PC-3 (cell line): Measurements from ENCODE around the gene ALKBH3. TPM values are rescaled to one million over a fixed set of nuclear protein-coding genes. Genes with fewer than 3 reads are reported as not detected.

ENCODE experiments used
- ATAC-seq: fragments of 200-7000 bp; cut with Tn5 transposase; 2 replicates; pipeline ENCODE4 v1.9.1; 2020; ENCODE audit warnings: mild to moderate bottlenecking, moderate library complexity
- BruUV-seq: library from RNA; stranded (reverse); fragments of 400-500 nt; replicated peaks from 2 replicates; lab custom pipeline; 2021; lab: Mats Ljungman, UMichigan
- CTCF ChIA-PET: fragments of 300-600 bp; sonication (Branson Sonifier 250); formaldehyde crosslinking; loops from one replicate; lab custom pipeline; 2022; ENCODE audit warnings: antibody characterized with exemption; lab: Charles Lee
- POLR2A ChIA-PET: fragments of 300-600 bp; sonication (Branson Sonifier 250); formaldehyde crosslinking; loops from one replicate; lab custom pipeline; 2022; ENCODE audit warnings: antibody characterized with exemption; ENCODE audit not compliant: unreplicated experiment; lab: Charles Lee
- DNase-seq: peaks from one replicate; pipeline ENCODE4 v3.0.0-alpha.2; 2015
- H2AFZ ChIP-seq: fragments of 300-600 bp; sonication (generic); 2 replicates; pipeline ENCODE4 v1.6.0; 2016; ENCODE audit warnings: antibody characterized with exemption, low read length
- H3F3A ChIP-seq: fragments of 300-600 bp; sonication (generic); one replicate; pipeline ENCODE4 v1.6.0; 2017; ENCODE audit warnings: antibody characterized with exemption, low read length, control low read depth, mild to moderate bottlenecking; ENCODE audit not compliant: unreplicated experiment
- H3K27ac ChIP-seq: fragments of 300-600 bp; sonication (generic); 2 replicates; pipeline ENCODE4 v1.5.1; 2016; ENCODE audit warnings: mild to moderate bottlenecking, low read length
- H3K27me3 ChIP-seq: fragments of 300-600 bp; sonication (generic); 2 replicates; pipeline ENCODE4 v1.6.1; 2016; ENCODE audit warnings: low read length, mixed read lengths
- H3K36me3 ChIP-seq: fragments of 300-600 bp; sonication (generic); 2 replicates; pipeline ENCODE4 v1.6.1; 2016; ENCODE audit warnings: low read depth, mixed run types, low read length, mixed read lengths
- H3K4me1 ChIP-seq: fragments of 300-600 bp; sonication (generic); 2 replicates; pipeline ENCODE4 v1.5.1; 2016; ENCODE audit warnings: low read length; ENCODE audit not compliant: insufficient read depth
- H3K4me2 ChIP-seq: fragments of 300-600 bp; sonication (generic); 2 replicates; pipeline ENCODE4 v1.6.0; 2016; ENCODE audit warnings: low read length
- H3K4me3 ChIP-seq: fragments of 300-600 bp; sonication (generic); 2 replicates; pipeline ENCODE4 v1.5.1; 2016; ENCODE audit warnings: mild to moderate bottlenecking, low read length, mixed read lengths
- H3K79me2 ChIP-seq: fragments of 300-600 bp; sonication (generic); 2 replicates; pipeline ENCODE4 v1.6.1; 2017; ENCODE audit warnings: low read length, mixed read lengths
- H3K9ac ChIP-seq: fragments of 300-600 bp; sonication (generic); 2 replicates; pipeline ENCODE4 v1.6.0; 2016; ENCODE audit warnings: mild to moderate bottlenecking, low read length
- H3K9me2 ChIP-seq: fragments of 300-600 bp; sonication (generic); replicated peaks from 2 replicates; pipeline ENCODE4 v1.6.1; 2016; ENCODE audit warnings: mixed run types, low read length, mixed read lengths
- H3K9me3 ChIP-seq: fragments of 300-600 bp; sonication (generic); 2 replicates; pipeline ENCODE4 v1.6.1; 2016; ENCODE audit warnings: low read length, mixed read lengths
- H4K20me1 ChIP-seq: fragments of 300-600 bp; sonication (generic); 2 replicates; pipeline ENCODE4 v1.6.1; 2016; ENCODE audit warnings: low read length, mixed read lengths
- CTCF ChIP-seq: fragments of 300-600 bp; sonication (generic); conservative IDR thresholded peaks from 2 replicates; pipeline ENCODE4 v1.5.1; 2017; ENCODE audit warnings: antibody characterized with exemption, low read depth, mild to moderate bottlenecking, low read length
- EZH2 ChIP-seq: fragments of 300-600 bp; sonication (generic); IDR thresholded peaks from one replicate; pipeline ENCODE4 v1.6.1; 2017; ENCODE audit warnings: antibody characterized with exemption, mild to moderate bottlenecking, low read length; ENCODE audit not compliant: unreplicated experiment
- EZH2phosphoT487 ChIP-seq: fragments of 300-600 bp; sonication (generic); IDR thresholded peaks from 2 replicates; pipeline ENCODE4 v1.6.1; 2018; ENCODE audit warnings: mild to moderate bottlenecking, antibody characterized with exemption, low read length, borderline replicate concordance
- intact Hi-C: fragments of 100-400 bp; cut with micrococcal nuclease; formaldehyde crosslinking; loops from 2 replicates; pipeline ENCODE4 v1.9.0; 2023
- total RNA-seq: library from RNA; depleted of rRNA; stranded (reverse); fragments of >200 nt; gene quantifications from 2 replicates; pipeline ENCODE4 v1.2.3, GENCODE V29; 2014

The ALKBH3 gene
- total RNA-seq, 1 experiment from 2014 or later = 55.5 TPM

GRCh38 chr11:43895601-43896000 lies 15.0 kb downstream of the ALKBH3 start:
- Histone ChIP-seq H3K79me2 (no peaks in the 10 kb centered on the region), H2AFZ (no peak overlapping the region), H3K36me3 (peaks cover 26% of the 10 kb centered on the region), H3K4me3 (no peak overlapping the region), H3K9me2 (no peaks in the 10 kb centered on the region), H3K4me2 (no peak overlapping the region), H3K4me1 (no peaks in the 10 kb centered on the region), H4K20me1 (no peaks in the 10 kb centered on the region), H3K27ac (no peak overlapping the region), H3K9me3 (no peaks in the 10 kb centered on the region), H3F3A (no peaks in the 10 kb centered on the region), H3K27me3 (no peaks in the 10 kb centered on the region), H3K9ac (no peak overlapping the region)
- intact Hi-C loops = loop anchor here (2.0 kb wide), 1 partner anchor 49 kb away; no protein-coding TSS in a partner anchor
- DNase-seq = no peak
- CTCF ChIA-PET = no interaction called here
- POLR2A ChIA-PET = no interaction called here
- BruUV-seq = no TSS peak
- no peak for TF ChIP-seq CTCF
- no peak for TF ChIP-seq EZH2phosphoT487
- TF ChIP-seq EZH2 = no peak
- ATAC-seq = no peak

GRCh38 chr11:43898574-43898973 lies 17.9 kb downstream of the ALKBH3 start:
- Histone ChIP-seq H3K4me2 (no peak overlapping the region), H3K27me3 (no peaks in the 10 kb centered on the region), H3K27ac (no peak overlapping the region), H3K9me3 (no peaks in the 10 kb centered on the region), H3K9me2 (no peaks in the 10 kb centered on the region), H3K9ac (no peak overlapping the region), H3K79me2 (no peaks in the 10 kb centered on the region), H4K20me1 (no peaks in the 10 kb centered on the region), H2AFZ (no peak overlapping the region), H3K4me1 (no peaks in the 10 kb centered on the region), H3K4me3 (no peak overlapping the region), H3F3A (no peaks in the 10 kb centered on the region), H3K36me3 (peaks cover 22% of the 10 kb centered on the region)
- POLR2A ChIA-PET = no interaction called here
- DNase-seq (no peak), ATAC-seq (no peak)
- intact Hi-C loops = no loop called here
- no TSS peak for BruUV-seq
- CTCF ChIA-PET = no interaction called here
- TF ChIP-seq EZH2 (no peak), CTCF (no peak), EZH2phosphoT487 (no peak)

GRCh38 chr11:43899094-43899493 lies 18.5 kb downstream of the ALKBH3 start:
- Histone ChIP-seq H3K36me3 (peaks cover 22% of the 10 kb centered on the region), H3K9ac (no peak overlapping the region), H3K79me2 (no peaks in the 10 kb centered on the region), H3K9me3 (no peaks in the 10 kb centered on the region), H4K20me1 (no peaks in the 10 kb centered on the region), H3F3A (no peaks in the 10 kb centered on the region), H2AFZ (no peak overlapping the region), H3K4me2 (no peak overlapping the region), H3K4me3 (no peak overlapping the region), H3K27ac (no peak overlapping the region), H3K27me3 (no peaks in the 10 kb centered on the region), H3K4me1 (no peaks in the 10 kb centered on the region), H3K9me2 (no peaks in the 10 kb centered on the region)
- TF ChIP-seq EZH2phosphoT487 = no peak
- TF ChIP-seq CTCF = no peak
- no peak for TF ChIP-seq EZH2
- BruUV-seq = no TSS peak
- POLR2A ChIA-PET = no interaction called here
- ATAC-seq (no peak), DNase-seq (no peak)
- intact Hi-C loops = no loop called here
- CTCF ChIA-PET = no interaction called here
